GM18858 (cell line): ENCODE data around the gene NUDT12.

ENCODE experiments used
- ATAC-seq: cut with Tn5 transposase; IDR thresholded peaks from one replicate; pipeline ENCODE4 v1.9.1; 2021; ENCODE audit not compliant: unreplicated experiment

The NUDT12 gene

DNA sequence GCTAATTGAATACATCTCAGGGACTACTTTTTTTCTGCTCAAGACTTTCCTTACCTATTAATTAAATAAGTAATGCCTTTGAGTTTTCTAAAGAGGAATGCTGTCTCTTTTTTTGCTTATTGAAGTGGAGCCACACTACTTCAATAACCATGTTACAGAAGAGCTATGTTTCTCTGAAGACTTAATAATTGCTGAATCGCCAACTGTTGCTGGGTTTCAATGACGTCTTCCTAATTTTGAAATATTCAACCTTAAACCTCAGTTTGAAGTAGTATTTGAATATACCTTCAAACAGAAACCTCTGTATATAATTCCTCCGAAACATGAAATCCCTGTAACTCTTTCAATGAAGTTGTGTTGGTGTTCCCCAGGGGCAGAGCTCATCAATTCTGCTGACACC lies 21.0 kb downstream of the NUDT12 start:
- ATAC-seq = no peak

DNA sequence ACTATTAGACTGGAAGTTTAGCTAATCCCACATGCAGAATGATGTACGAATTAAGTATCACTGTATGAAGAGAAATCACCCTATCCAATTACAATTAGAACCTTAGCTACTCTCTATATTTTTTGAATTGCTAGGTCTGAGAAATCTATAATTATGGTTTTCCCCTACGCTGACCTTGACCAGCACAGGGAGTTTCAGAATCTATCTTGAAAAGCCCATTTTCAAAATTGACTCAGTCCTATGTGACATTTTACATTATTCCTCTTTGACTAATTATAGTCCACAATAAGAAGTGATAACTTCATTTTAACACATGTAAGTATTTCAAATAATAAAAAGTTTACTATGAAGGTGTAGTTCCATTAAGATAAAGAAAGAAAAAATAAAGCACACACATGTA lies 21.5 kb downstream of the NUDT12 start:
- no peak for ATAC-seq

DNA sequence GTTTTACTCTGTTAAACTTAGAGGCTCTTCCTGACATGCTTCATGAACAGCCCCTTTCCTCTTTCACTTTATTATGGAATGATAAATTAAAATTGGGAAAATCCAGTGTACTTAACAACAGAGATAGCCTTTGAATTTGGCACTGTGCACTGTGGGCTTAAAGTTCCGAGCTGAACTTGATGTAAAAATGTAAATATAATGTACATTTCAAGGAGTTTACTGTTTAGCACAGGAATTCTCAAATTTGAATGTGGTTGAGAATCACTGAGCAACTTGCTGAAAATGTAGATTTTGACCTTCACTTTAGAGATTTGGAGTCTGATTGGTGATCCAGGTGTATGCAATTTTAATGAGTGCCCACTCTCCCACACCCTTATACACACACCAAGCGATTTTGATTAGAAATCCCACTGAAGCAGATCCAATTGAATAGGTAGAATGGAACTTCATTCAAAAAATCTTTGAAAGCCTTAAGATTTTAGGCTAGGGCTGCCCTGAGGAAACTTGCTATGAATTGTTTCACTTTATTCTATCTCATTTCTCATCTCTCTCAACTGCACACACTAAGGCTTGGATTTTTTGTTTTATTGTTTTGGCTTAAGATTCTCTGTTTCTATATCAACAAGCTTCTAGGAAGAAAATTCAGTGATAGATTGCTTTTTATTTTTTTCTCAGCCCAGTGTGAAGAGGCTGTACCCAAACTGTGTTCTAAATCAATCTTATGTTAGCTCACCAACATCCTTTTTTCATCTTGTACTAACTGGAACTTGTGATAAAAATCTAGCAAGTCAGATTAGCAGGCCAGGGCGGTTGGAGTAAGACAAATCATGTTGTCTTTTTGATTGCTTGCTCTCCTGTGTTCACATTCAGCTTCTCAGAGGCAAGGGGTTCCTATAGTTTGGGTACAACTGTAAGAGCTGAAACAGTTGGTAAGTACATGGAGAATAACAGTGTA lies 22.9 kb downstream of the NUDT12 start:
- no peak for ATAC-seq

DNA sequence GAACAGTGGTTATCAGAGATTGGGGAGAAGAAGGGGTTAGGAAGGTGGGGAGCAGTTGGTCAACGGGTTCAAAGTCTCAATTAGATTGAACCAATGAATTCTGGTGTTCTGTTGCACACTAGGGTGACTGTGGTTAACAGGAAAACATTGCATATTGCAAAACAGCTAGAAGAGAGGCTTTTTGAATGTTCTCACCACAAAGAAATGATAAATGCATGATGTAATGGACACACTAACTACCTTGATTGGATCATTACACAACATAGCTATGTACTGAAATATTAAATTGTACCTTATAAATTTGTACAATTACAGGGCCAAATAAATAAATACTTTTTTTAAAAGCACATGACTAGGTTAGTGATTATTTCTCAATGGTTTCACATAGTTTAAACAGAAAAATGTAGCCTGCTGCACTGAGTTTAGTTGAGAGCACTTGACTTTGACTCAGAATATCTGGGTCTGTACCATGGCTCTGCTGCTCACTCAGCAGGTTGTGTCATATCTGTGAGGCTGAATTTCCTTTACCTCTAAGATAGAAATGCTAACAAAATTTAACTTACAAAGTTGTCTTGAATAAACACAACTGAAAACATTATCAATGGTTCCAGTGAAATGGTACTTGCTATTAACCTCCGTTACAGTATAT lies 30.4 kb downstream of the NUDT12 start:
- ATAC-seq = no peak

DNA sequence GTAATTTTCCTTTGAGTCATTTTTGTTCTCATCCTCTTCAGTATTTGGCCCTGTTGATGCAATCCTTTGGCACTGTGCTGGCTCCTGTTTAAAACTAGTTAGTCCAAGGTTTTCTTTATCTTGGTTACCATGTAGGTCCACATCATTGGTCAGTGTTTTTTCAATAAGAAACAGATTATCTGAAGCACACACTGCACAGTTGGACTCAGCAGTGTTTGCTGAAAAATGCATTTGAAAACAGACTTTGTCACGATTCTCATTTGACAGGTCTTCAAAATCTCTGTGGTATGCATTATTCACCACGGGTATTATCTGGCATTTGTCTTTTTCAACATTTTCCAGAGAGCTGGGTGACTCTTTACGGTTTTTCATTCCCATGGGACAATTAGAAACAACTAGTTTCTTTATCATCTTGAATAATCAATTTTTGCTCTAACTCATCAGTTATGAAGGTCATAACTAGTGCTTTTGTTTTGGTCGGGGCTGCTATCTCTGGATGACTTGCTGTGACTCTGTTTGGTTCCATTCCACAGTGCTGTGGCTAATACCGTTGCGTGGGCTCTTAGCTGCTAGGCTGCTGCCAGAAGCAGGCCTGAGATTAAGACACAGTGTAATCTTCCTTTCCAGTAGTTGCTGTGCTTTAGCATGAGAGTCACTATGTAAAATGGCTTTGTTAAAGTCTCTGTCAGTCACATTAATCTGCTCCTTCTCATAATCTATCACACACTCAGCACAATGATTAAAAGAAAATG lies 36.2 kb downstream of the NUDT12 start:
- ATAC-seq = no peak

DNA sequence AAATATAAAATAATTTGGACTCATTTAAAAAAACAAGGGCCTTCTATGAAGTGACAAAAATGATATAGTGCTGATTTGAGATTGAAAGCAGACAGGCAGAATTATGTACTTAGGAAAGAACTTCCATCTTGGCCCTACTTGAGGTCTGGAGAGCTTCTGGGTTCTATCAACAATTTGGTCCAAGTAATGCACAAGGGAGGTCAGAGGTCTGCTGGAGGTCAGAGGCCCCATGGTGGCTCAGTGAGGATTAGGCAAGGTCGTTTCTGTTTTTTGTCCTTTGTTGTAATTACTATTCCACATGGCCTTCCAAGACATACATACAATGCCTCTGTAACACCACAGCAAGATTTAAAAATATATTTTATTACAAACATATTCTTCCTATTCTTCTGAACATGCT lies 37.2 kb downstream of the NUDT12 start:
- ATAC-seq = no peak

DNA sequence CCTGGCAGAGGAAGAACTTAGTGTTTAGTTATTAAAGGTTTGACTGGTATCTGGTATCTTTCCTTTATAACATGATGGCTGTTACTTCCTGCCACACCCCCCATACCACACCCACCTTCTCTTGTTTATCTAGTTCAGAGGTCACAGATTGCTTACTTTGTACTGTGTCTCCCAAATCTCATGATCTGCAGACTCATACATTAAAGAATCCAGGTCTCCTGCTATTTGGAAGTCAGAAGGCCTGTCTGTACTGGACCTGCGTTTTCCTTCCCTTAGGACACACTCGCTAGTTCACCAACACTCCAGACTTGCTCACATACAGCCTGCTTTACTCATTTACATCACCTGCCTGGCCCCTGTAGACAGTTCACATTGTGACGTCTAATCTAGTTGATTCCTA lies 39.3 kb downstream of the NUDT12 start:
- no peak for ATAC-seq

DNA sequence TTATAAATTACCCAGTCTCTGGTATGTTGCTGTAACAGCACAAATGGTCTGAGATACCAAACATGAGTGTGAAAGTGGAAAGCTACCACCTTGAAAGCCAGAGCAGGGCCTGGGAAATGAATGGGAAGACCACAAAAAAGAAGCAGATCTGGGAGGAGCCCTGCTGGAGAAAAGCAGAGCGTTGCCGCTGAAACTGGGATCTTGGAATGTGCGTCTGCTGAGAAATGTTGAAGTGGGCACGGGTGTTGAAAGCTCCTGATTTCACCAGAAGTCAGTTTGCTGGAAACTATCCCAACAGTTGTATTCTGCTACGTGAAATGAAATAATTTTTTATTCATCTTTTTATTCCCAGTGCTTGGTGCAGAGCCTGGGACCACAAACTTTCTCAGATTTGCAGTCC lies 40.0 kb downstream of the NUDT12 start:
- no peak for ATAC-seq

DNA sequence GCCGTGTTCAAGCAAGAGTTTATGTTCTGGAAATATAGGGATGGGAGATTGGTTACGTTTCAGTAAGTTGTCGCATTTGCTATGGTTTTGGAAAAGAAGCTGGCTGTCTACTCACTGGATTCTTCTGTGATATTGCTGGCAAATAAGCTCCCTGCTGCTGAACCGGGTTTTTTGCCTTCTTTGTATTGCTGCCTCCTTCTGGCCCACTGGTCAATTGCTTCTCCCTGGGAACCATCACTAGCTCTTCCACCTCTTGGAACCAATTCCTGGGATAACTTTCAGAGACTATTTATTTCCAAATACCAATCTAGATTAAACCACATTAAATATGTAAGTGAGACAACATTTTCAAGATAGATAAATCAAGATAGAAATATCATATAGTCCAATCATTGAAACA lies 43.0 kb downstream of the NUDT12 start:
- no peak for ATAC-seq

DNA sequence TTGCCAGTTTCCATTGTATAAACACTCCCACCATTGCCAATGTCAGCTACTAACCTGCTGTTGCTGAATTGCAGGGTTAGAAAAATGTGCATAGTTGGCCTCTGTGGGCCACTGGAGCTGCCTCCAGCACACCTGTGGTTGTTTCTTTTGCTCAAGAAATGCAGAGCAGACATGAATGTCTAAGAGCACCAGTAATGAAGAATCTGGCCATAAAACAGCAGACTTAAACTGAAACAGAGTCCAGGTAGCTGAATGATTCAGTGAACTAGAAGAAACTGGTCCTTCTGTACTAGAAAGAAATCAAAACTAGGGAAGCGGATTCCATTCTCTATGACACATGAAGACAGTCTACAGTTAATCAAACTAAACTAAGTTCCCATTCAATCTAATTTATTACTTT lies 48.2 kb downstream of the NUDT12 start:
- ATAC-seq = no peak

DNA sequence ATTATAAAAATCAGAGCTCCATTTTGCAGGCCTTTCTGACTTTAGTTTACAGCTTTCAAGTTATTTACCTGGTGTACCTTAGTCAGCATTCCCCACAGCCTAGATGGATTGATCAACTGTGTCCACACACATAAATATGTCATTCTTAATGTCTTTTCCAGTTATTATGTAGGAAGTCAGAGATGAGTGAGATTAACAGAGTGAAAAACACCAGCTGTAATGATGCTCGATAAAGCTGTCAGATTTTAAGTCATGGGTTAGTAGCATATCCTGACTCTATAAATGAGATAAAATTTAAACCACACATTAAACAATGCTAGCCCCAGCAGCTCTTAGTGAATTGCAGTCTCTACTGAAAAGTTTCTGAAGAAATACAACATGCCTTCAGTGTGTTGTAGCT lies 48.9 kb downstream of the NUDT12 start:
- ATAC-seq = no peak

DNA sequence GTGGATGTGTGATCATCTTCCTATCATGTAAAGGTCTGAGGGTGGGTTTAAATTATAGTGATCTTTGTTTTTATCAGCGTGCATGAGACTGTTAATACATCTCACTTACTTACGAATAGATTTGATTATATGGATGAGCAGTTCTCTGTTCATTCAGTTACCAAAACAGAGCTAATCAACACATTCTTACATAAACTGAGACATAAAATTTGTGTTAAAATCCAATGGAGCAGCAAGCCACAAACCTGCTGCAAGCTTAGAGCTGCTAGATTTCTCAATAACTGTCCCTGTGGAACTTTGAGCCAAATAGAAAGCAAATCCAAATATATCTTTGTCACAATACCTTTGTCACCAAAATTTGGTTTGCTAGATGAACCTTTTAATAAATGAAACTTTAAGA lies 50.1 kb downstream of the NUDT12 start:
- ATAC-seq = no peak

DNA sequence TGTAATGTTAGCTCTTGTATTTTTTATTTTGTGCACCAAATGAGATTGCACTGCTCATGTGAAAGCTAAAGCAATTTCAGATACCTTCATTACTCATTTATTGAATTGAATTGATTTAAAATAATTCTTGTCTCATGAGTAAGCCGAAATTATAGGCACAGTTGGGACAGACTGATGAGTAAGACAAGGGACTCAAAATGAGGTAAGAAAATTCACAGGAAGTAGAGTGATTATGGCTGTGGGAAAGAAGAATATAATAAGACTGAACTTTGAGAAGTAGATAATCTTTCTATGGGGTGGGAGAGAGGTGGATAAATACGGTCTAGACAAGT lies 51.1 kb downstream of the NUDT12 start:
- ATAC-seq = no peak

DNA sequence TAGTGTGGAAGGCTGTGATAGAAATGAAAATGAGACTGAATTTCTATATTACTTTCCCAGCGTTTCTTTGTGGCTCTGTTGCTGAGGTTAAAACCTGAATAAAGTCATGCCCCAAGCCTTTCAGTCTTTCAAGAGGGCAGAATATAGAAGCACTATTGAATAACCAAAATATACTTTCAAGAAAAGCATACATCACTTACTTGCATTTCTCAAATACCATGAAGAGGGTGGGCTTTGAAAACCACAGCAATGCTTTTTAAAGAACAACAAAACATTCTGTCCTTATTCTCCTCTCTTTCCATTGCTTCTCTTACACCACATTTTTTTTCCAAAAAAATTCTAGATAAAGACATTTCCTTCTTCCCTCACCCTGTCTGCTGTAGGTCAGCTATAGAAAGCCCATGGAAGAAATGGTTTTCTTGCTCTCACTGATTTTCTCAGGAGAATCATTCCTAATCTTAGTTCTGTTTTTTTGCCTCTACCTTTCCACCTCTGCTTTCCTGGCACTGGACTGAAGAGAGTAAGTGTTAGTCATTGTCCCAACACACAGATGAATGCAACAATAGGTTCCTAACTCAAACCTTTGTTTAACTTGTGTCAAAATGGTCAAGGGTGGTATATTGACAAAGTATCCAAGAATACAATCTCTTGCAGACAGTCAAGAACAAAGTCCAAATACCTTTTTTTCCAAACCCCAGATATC lies 51.6 kb downstream of the NUDT12 start:
- no peak for ATAC-seq

DNA sequence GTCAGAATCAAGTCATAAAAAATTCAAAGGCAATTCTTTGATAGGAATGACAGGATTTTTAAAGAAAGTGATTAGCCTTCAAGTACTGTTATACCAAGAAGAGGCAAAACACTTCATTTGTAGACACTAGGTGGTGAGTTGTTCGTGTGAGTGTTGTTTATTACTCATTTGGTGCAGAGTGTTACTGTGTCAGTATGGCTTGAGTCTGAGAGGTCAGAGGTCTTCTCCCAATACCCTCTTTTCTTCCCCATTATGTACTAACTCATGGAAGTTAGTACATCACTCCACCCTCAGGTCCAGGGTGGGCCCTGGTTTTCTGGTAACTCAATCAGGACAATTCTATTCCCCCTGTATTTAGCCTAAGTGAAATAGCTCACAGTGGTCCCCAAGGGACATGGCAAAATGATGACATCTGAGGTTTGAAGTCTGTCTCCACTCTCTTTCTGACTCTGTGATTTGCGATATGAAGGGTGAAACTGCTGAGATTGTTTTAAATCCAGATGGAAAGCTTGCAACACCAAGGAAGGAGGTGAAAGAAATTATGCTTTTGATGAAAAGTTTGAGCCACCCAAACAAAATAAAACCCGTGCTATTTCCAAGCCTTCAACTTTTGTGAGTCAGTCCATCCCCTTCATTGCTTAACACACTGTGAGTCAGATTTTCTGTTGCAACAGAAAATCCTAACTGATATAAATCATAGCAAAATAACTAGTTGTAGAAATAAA lies 56.8 kb downstream of the NUDT12 start:
- ATAC-seq = no peak

DNA sequence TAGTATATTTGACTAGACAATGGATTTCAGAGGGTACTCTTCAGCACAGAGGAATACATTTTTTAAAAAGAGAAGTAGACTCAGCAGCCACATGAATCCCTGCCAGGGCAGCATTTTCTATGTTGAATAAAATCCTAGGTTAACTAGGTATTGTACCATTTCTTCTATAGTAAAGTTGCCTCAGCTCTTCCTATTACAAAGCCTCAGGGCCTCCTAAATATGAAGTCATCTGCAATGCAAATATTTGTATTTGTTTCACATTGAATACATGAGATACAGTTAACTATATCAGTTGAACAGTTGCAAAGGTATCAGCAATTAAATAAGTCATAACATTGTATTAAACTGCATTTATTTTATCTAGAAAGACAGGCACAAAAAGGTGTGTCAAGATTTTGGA lies 59.5 kb downstream of the NUDT12 start:
- ATAC-seq = no peak

DNA sequence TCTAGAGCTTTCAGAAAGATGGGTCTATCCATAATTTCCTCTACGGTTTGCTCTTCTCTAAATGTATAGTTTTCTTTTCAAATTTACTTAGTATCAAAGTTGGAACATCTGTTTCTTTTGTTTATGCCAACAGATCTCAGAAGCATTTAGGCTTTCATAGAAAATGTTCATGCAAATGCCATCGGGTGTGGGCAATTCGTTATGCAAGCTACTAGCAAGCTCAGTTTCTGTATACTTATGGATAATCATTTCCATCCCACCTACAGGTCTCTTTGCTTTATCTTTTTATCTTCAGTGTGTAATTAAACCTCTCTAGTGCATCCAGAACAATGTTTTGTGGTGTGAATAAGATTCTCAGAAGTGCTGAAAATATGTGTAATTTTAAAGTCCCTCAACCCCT lies 59.9 kb downstream of the NUDT12 start:
- ATAC-seq = no peak
